ENCODE results near the gene SF3B5. TPM values are rescaled to one million over a fixed set of nuclear protein-coding genes. Genes with fewer than 3 reads are reported as not detected.
"Not testable (repeated sequence)": the region's sequence is repeated elsewhere in the genome, so short reads cannot be mapped to it uniquely, and the experiment has no call there.

The SF3B5 gene
- total RNA-seq, 1 donor from 2014 or later = 54.7 TPM

DNA sequence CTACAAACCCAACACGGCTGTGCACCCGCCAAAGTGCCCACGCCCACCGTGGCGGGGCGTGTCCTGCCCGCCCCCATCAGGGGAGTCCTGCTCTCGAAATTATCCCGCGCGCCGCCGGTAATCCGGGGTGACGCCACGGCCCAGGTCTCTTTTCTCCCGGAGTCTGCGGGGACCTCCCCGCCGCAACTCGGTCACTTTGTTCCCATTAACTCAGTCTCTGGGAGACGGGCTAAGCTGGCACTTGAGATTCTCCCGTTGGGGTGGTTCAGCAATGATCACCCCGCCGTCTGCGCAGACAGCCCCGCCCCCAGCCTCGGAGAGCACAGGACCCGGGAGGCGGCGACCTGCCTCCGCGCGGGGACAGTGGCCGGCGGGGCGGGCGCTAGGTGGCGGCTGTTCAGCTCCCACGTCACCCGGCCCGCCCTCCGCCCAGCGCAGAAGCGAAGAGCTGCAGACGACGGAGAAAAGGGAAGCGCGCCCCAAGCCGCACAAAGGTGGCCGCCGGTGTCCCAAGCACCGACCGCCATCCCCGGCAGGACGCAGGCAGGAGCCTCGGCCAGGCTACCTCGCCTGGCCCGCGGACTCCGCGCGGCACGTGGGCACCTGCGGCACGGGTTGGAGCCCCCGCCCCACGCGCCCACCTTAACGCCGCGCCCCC lies 31.5 kb downstream of the SF3B5 start:
- DNase-seq (ENCODE audit: low spot score) = peak; percentile 58

DNA sequence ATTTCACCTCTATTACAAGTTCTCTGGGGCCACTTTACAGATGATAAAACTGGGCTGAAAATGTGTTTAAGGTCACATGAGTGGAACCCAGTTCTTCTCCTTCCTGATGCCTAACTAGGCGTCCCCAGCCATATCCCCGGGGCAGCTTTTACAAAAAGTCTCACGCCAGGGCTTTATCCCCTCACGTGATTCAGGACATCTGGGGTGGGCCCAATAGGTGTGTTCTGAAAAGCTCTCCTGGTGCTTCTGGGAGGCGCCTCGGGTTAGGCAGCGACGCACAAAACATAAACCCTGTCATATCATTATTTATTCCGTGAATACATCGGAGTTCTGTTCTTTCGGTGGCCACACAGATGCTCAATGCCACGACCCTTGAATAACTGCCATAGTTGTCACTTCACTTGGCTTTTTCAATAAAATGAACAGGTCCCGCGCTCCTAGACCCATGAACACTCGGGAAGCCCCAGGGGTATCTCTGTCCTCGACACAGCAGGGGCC lies 32.1 kb downstream of the SF3B5 start:
- DNase-seq (ENCODE audit: low spot score) = no peak

DNA sequence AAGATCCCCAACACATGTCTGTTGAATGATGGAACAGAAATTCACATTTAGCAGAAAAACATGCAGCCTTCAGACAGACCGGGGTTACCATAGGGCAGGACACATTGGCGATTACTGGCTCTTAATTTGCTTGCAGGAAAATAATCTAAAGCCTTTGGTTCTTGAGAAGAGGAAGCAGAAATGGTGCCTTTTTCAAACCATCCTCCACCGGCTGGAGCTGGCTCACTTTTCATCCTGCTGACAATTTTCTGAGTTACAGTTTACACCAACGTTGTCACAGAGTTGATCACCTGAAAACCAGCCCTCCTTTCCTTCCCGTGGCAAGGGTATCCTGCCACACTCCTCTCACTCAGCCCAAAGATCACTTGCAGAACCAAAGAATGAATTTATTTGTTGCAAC lies 32.6 kb downstream of the SF3B5 start:
- no peak for DNase-seq (ENCODE audit: low spot score)

DNA sequence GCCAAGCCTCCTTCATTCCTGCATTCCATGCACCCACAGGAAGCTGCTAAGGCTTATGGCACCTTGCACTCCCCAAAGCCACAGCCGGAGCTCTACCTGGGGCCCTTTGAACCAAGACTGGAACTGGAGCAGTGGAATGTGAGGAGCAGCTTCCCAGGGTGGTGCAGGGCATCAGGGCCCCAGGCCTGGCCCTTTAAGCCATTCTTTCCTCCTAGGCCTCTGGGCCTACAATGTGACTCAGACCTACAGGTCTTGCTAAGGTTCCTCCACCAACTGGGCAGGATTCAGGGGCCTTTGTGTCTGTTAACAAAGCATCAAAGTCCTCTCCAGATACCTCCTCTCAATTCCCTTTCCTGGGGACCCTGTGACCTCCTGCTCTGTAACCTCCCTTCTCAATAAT lies 36.2 kb downstream of the SF3B5 start:
- no peak for DNase-seq (ENCODE audit: low spot score)

DNA sequence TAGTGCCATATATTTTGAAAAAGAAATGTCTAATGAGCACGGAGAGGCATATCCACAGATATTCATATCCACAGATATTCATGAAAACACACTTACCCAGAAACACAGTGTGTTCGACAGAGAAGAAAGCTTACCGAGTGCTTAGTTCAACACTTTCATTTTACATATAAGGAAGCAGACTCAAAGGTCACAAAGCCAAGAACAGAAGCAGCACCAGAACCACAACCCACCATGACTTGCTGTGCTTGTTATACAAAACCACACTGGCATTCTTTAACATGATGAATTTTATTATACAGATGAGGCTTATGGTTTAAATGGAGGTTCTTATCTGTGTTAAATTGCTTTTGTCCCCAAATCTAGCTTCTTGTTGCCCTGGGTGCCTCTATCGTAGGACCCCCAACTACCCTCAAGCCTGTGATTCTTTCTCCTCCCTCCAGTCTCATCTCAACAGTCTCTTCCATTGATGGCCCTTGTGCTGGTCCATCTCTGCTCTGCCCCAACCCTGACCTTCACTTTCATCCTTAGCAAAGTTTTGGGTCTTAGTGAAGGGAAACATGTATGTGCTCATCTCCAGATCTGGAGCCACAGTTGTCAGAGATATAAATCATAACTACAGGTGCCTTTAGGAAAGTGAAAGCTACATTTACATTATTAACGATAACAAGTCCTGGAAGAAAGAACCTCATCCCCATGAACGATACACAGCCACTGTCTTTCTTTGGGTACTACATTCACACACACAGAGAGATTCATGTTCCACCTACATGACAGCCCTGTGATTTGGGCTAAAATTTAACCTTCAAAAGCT lies 40.0 kb downstream of the SF3B5 start:
- DNase-seq (ENCODE audit: low spot score) = no peak

DNA sequence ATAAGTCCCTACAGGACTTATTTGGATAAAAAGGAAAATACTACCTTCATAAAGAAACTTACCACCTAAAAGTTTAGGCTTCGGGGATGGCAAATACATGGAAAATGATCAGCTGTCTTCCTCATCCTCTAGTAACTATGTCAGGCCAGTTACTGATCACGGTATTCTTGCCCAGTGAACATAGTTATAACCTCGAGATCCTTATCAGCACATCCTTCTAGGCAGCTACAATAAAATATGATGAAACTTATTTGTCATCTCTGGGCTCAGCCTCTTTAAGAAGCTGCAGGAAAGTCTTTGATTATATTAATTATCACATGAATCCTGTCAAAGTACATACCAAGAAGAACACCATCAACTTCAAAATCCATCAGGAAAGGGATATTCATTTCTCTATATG lies 41.8 kb downstream of the SF3B5 start:
- DNase-seq (ENCODE audit: low spot score) = no peak

DNA sequence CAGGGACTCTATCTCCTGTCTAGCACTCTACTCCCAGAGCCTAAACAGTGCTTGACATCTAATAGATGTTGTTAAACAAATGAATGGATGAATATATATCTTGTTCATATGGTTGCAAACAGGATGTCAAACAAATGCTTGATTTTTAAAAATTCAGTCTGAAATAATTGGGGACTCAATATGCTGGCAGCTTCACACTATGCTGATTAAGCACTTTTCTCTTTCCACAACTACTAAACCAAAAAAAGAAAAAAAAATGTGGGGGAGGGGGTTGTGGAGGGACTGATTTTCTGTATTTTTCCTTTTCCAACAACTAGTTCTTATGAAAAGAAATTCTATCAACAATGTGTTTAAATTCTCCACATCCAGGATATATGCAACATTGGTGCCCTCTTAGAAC lies 42.9 kb downstream of the SF3B5 start:
- no peak for DNase-seq (ENCODE audit: low spot score)

DNA sequence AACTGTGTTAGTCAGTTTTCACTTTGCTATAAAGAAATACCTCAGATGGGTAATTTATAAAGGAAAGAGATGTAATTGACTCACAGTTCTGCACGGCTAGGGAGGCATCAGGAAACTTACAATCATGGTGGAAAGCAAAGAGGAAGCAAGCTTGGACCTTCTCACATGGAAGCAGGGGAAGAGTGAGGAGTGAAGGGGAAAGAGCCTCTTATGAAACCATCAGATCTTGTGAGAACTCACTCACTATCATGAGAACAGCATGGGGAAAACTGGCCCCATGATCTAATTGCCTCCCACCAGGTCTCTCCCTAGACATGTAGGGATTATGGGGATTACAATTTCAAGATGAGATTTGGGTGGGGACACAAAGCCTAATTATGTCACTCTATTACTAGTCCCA lies 46.0 kb downstream of the SF3B5 start:
- DNase-seq (ENCODE audit: low spot score) = no peak

DNA sequence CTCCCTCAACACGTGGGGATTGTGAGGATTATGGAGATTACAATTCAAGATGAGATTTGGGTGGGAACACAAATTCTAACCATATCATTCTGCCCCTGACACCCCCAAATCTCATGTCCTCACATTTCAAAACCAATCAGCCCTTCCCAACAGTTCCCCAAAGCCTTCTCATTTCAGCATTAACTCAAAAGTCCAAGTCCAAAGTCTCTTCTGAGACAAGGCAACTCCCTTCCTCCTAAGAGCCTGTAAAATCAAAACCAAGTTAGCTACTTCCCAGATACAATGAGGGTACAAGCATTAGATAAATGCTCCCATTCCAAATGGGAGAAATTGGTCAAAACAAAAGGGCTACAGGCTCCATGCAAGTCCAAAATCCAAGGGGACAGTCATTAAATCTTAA lies 47.7 kb downstream of the SF3B5 start:
- DNase-seq (ENCODE audit: low spot score) = no peak

DNA sequence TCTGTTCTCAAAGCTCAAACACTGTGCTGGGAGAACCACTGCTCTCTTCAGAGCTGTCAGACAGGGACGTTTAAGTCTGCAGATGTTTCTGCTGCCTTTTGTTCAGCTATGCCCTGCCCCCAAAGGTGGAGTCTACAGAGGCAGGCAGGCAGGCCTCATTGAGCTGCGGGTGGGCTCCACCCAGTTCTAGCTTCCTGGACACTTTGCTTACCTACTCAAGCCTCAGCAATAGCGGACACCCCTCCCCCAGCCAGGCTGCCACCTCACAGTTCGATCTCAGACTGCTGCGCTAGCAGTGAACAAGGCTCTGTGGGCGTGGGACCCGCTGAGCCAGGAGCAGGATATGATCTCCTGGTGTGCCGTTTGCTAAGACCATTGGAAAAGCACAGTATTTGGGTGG lies 48.7 kb downstream of the SF3B5 start:
- not testable (repeated sequence) for DNase-seq (ENCODE audit: low spot score)

DNA sequence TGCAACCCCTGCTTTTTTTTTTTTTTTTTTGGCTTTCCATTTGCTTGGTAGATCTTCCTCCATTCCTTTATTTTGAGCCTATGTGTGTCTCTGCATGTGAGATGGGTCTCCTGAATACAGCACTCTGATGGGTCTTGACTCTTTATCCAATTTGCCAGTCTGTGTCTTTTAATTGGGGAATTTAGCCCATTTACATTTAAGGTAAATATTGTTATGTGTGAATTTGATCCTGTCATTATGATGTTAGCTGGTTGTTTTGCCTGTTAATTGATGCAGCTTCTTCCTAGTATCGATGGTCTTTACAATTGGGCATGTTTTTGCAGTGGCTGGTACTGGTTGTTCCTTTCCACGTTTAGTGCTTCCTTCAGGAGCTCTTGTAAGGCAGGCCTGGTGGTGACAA lies 50.4 kb downstream of the SF3B5 start:
- not testable (repeated sequence) for DNase-seq (ENCODE audit: low spot score)

Other genes with a start within 250 kb of the SF3B5 start
- not detected for gene ZC2HC1B, start 231.1 kb downstream of the SF3B5 start, total RNA-seq (ENCODE audit: insufficient read depth, low replicate concordance)
- gene PLAGL1, start 87.3 kb downstream of the SF3B5 start, total RNA-seq (ENCODE audit: insufficient read depth, low replicate concordance) = 127 TPM
- 17.8 TPM for gene STX11, start 54.9 kb upstream of the SF3B5 start, total RNA-seq (ENCODE audit: insufficient read depth, low replicate concordance)
- 220 TPM for gene UTRN, start 189.8 kb upstream of the SF3B5 start, total RNA-seq (ENCODE audit: insufficient read depth, low replicate concordance)